Heart left ventricle (tissue), 16 donors: Measurements from ENCODE around the gene ARL2BP. TPM values are rescaled to one million over a fixed set of nuclear protein-coding genes. Genes with fewer than 3 reads are reported as not detected.
"Not testable (repeated sequence)": the region's sequence is repeated elsewhere in the genome, so short reads cannot be mapped to it uniquely, and the experiment has no call there.

Source experiments
- ATAC-seq, 4 donors: fragments of 200-7000 bp; cut with Tn5 transposase; one replicate each; pipeline ENCODE4 v1.9.1; 2020 to 2022; ENCODE audit warnings: moderate library complexity in 4 of 4, mild to moderate bottlenecking in 3 of 4, moderate number of reproducible peaks in 1 of 4
- DNase-seq, 5 donors: peaks; one replicate each; pipeline ENCODE4 v3.0.0-alpha.2; 2020
- H3K27ac ChIP-seq, 12 donors: fragments of 200-600 bp; sonication (generic) in 4 of 12; one replicate each; pipeline versions ENCODE4 v1.5.0 to v1.8.0; 2016 to 2022; ENCODE audit warnings: mild to moderate bottlenecking in 2 of 12
- H3K27me3 ChIP-seq, 9 donors: fragments of 200-600 bp; sonication (generic) in 2 of 9; one replicate each; pipeline versions ENCODE4 v1.5.1 to v1.8.0; 2016 to 2022; ENCODE audit warnings: mild to moderate bottlenecking in 3 of 9
- H3K36me3 ChIP-seq, 9 donors: fragments of 200-600 bp; sonication (generic) in 2 of 9; one replicate each; pipeline versions ENCODE4 v1.5.0 to v1.8.0; 2018 to 2022; ENCODE audit warnings: mild to moderate bottlenecking in 2 of 9
- H3K4me1 ChIP-seq, 12 donors: fragments of 200-600 bp; sonication (generic) in 4 of 12; one replicate each; pipeline versions ENCODE4 v1.5.0 to v1.8.0; 2016 to 2022; ENCODE audit warnings: mild to moderate bottlenecking in 3 of 12
- H3K4me3 ChIP-seq, 12 donors: fragments of 200-600 bp; sonication (generic) in 4 of 12; one replicate each; pipeline versions ENCODE4 v1.5.0 to v1.8.0; 2017 to 2022; ENCODE audit warnings: mild to moderate bottlenecking in 9 of 12, moderate library complexity in 4 of 12
- H3K9me3 ChIP-seq, 12 donors: fragments of 200-600 bp; sonication (generic) in 4 of 12; one replicate each; pipeline versions ENCODE4 v1.5.0 to v1.8.0; 2016 to 2022; ENCODE audit warnings: mild to moderate bottlenecking in 1 of 12
- POLR2A ChIP-seq, 2 donors: fragments of 450-650 bp; IDR thresholded peaks; one replicate each; pipeline ENCODE4 v1.6.1; 2017; ENCODE audit warnings: antibody characterized with exemption in 2 of 2, mild to moderate bottlenecking in 2 of 2, moderate library complexity in 2 of 2
- WGBS, 4 donors: extraction: QIAGEN DNeasy Blood & Tissue Kit in 2 of 4; methylation state at CpG; one replicate each; pipeline versions ENCODE4 v1.1.5 to v1.1.7; 2013 to 2018; 5-methylcytosine and 5-hydroxymethylcytosine counted together
- intact Hi-C, 10 donors: fragments of 100-400 bp; cut with DNase I; formaldehyde crosslinking; loops; one replicate each; pipeline versions ENCODE4 v1.11.1 to v1.14.2; 2022
- long read RNA-seq, 3 donors: library from polyadenylated mRNA; unstranded; transcript quantifications; one replicate each; pipeline ENCODE4 v2.0.0, GENCODE V29; 2020 to 2021
- polyA plus RNA-seq, 2 donors: library from polyadenylated mRNA; stranded (reverse); fragments of 200-250 nt; gene quantifications; one replicate each; pipeline ENCODE4 v1.2.3, GENCODE V29; 2013
- total RNA-seq, 9 donors: library from RNA; depleted of rRNA in 2 of 9; stranded (reverse); fragments of >200 nt in 2 of 9; fragmentation: NEBNext Ultra II Directional in 3 of 9; extraction: Animal tissue kit (Norgen Biotek cat#: 25700) in 3 of 9; gene quantifications; one replicate each; pipeline versions ENCODE4 v1.1.0 to v1.2.4, GENCODE V29; 2016 to 2023
- TF ChIP-seq, protein P1 (sequence below), 12 donors: fragments of 200-600 bp; sonication (generic) in 4 of 12; IDR thresholded peaks; one replicate each; pipeline versions ENCODE4 v1.5.0 to v1.8.0; 2018 to 2022; ENCODE audit warnings: antibody characterized with exemption in 12 of 12, mild to moderate bottlenecking in 5 of 12
- donor health status: ischemic (EF 13 %, LVEDD 7.1; RV severe dilation, severe dysfunction).
- donor health status: healthy with polysubstance abuse.
- donor health status: DM: no; HTN: yes; CAD: no.
- donor health status: DM: no; HTN: no; CAD: no.
- donor health status: ischemic (EF 25% LVEDD 6.9; RV normal size, moderate dysfunction).
- donor health status: ischemic (EF 25% LVEDD 5.7; RV mildly dilated, moderate dysfunction).
- donor health status: healthy.
- donor health status: DM: yes; HTN: yes; CAD: no.
- donor health status: ischemic (EF 35%, LVEDD 5.7; RV mildly dilated, moderate dysfunction).
- donor health status: nonischemic (EF 11% LVEDD 7.7; RV severe dilation, severe dysfunction).
- donor health status: DM: yes; HTN: yes; CAD: no.
- donor health status: PGD.
- donor health status: ischemic (EF 29% LVEDD 5.4; RV normal size, mild dysfunction).
- donor health status: nonischemic (EF 23%, LVEDD 6.1; RV moderate dilation, normal function).

The ARL2BP gene
- total RNA-seq = 10 to 100 TPM; 43.9 to 68.8 (median 52.1) TPM
- polyA plus RNA-seq = 10 to 100 TPM; 40.3 to 83.5 TPM
- long read RNA-seq, donor 1, transcript ARL2BP-201 (6 exons, 2,130 nt) = major isoform, 60 of 69 reads
- long read RNA-seq, donor 1, partial matches to known transcripts = 3 of 69 reads
- long read RNA-seq, donor 1, other reads (novel, unspliced or antisense) = 5 of 69 reads
- long read RNA-seq, donor 2, transcript ARL2BP-201 (6 exons, 2,130 nt) = major isoform, 202 of 226 reads
- long read RNA-seq, donor 2, partial matches to known transcripts = 9 of 226 reads
- long read RNA-seq, donor 2, other reads (novel, unspliced or antisense) = 11 of 226 reads
- long read RNA-seq, donor 3, transcript ARL2BP-201 (6 exons, 2,130 nt) = major isoform, 60 of 64 reads
- long read RNA-seq, donor 3, partial matches to known transcripts = 2 of 64 reads
- long read RNA-seq, donor 3, other reads (novel, unspliced or antisense) = 2 of 64 reads

GRCh38 chr16:57244767-57245471 is at the start of gene ARL2BP:
Gene ARL2BP (plus strand): TSS chr16:57245259. CDS start chr16:57245368, 109 bp downstream.
- peaks cover 0 to 22% (median 14%) of the 10 kb centered on the region in 12 donors for H3K4me1 ChIP-seq
- no peaks in the 10 kb centered on the region for H3K27me3 ChIP-seq
- peak; percentile 98 to 99 (median 98) for ATAC-seq
- TF ChIP-seq, protein P1, sequence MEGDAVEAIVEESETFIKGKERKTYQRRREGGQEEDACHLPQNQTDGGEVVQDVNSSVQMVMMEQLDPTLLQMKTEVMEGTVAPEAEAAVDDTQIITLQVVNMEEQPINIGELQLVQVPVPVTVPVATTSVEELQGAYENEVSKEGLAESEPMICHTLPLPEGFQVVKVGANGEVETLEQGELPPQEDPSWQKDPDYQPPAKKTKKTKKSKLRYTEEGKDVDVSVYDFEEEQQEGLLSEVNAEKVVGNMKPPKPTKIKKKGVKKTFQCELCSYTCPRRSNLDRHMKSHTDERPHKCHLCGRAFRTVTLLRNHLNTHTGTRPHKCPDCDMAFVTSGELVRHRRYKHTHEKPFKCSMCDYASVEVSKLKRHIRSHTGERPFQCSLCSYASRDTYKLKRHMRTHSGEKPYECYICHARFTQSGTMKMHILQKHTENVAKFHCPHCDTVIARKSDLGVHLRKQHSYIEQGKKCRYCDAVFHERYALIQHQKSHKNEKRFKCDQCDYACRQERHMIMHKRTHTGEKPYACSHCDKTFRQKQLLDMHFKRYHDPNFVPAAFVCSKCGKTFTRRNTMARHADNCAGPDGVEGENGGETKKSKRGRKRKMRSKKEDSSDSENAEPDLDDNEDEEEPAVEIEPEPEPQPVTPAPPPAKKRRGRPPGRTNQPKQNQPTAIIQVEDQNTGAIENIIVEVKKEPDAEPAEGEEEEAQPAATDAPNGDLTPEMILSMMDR (IDR thresholded peaks at IDR 0.05) = peak in 6 of 12 donors; percentile 3 to 44 (median 10)
- TF ChIP-seq POLR2A (IDR thresholded peaks at IDR 0.05) = peak in 1 of 2 donors; percentile 86
- H3K4me3 ChIP-seq = peak within 1 kb of the TSS; percentile 36 to 94 (median 82)
- peak; percentile 98 to 99 (median 99) for DNase-seq
- 0% methylated on average over 19 to 77 of the region's 77 CpGs for WGBS, 4 donors
- H3K9me3 ChIP-seq = no peaks in the 10 kb centered on the region
- H3K27ac ChIP-seq = peak within 1 kb of the TSS; percentile 81 to 97 (median 94)
- intact Hi-C loops = loop anchor here in 7 of 10 donors (1.0 to 10.0 kb wide), 7 partner anchors 37 to 172 kb away; partner anchors contain the start of genes CPNE2 (in 1 of the 7), PLLP (in 1 of the 7), PSME3IP1 (in 1 of the 7) and RSPRY1 (in 1 of the 7)
- H3K36me3 ChIP-seq = peaks cover 0 to 45% (median 39%) of the 10 kb centered on the region in 9 donors

- intact Hi-C loops = no loop called here
Observed at GRCh38 chr16:57196286-57196685, 48.8 kb upstream of the ARL2BP start.

GRCh38 chr16:57196753-57197152 is 48.3 kb upstream of the ARL2BP start:
- DNase-seq (no peak), ATAC-seq (no peak)
- intact Hi-C loops = no loop called here
- H3K4me1 ChIP-seq = peaks cover 0 to 28% (median 10%) of the 10 kb centered on the region in 12 donors
- H3K4me3 ChIP-seq = no peak overlapping the region
- no peaks in the 10 kb centered on the region for H3K27me3 ChIP-seq
- H3K36me3 ChIP-seq = no peaks in the 10 kb centered on the region
- no peak overlapping the region for H3K27ac ChIP-seq
- 70 to 82% (median 72%) methylated on average over 3 of the region's 3 CpGs for WGBS, 4 donors
- no peaks in the 10 kb centered on the region for H3K9me3 ChIP-seq
- TF ChIP-seq, protein P1 (IDR thresholded peaks at IDR 0.05) = no peak
- no peak for TF ChIP-seq POLR2A (IDR thresholded peaks at IDR 0.05)

More at GRCh38 chr16:57196286-57196685, 48.8 kb upstream of the ARL2BP start:
- no peak for ATAC-seq
- H3K9me3 ChIP-seq = no peaks in the 10 kb centered on the region
- TF ChIP-seq, protein P1 (IDR thresholded peaks at IDR 0.05) = no peak
- TF ChIP-seq POLR2A (IDR thresholded peaks at IDR 0.05) = no peak
- H3K36me3 ChIP-seq = no peaks in the 10 kb centered on the region
- H3K27ac ChIP-seq = no peak overlapping the region
- no peak for DNase-seq
- no peaks in the 10 kb centered on the region for H3K27me3 ChIP-seq
- WGBS, 4 donors = 55 to 75% (median 62%) methylated on average over 4 of the region's 4 CpGs
- peaks cover 0 to 33% (median 14%) of the 10 kb centered on the region in 12 donors for H3K4me1 ChIP-seq
- no peak overlapping the region for H3K4me3 ChIP-seq

- Histone ChIP-seq H3K36me3 (peaks cover 0 to 16% (median 10%) of the 10 kb centered on the region in 9 donors), H3K4me1 (peaks cover 0 to 18% (median 2%) of the 10 kb centered on the region in 12 donors)
- DNase-seq, H3K4me3 ChIP-seq, H3K9me3 ChIP-seq, H3K27ac ChIP-seq, ATAC-seq, intact Hi-C loops, H3K27me3 ChIP-seq: not testable (repeated sequence)
- WGBS, 4 donors = 96 to 99% (median 97%) methylated on average over 6 to 16 of the region's 24 CpGs
Observed at GRCh38 chr16:57200321-57200720, 44.7 kb upstream of the ARL2BP start.

GRCh38 chr16:57200926-57201325 is 44.1 kb upstream of the ARL2BP start:
- H3K4me1 ChIP-seq = peaks cover 0 to 18% (median 2%) of the 10 kb centered on the region in 12 donors
- DNase-seq, H3K4me3 ChIP-seq, H3K9me3 ChIP-seq, ATAC-seq, intact Hi-C loops, H3K27me3 ChIP-seq, H3K27ac ChIP-seq: not testable (repeated sequence)
- peaks cover 0 to 22% (median 16%) of the 10 kb centered on the region in 9 donors for H3K36me3 ChIP-seq
- 90 to 100% (median 93%) methylated on average over 4 to 23 of the region's 27 CpGs for WGBS, 4 donors
